Inferior parietal cortex (tissue), 1 donor: ENCODE measurements around the gene RTN4R.

Experiments
- DNase-seq: peaks from one replicate; pipeline ENCODE4 v3.0.0-alpha.2; 2016; ENCODE audit errors: extremely low spot score

The RTN4R gene

DNA sequence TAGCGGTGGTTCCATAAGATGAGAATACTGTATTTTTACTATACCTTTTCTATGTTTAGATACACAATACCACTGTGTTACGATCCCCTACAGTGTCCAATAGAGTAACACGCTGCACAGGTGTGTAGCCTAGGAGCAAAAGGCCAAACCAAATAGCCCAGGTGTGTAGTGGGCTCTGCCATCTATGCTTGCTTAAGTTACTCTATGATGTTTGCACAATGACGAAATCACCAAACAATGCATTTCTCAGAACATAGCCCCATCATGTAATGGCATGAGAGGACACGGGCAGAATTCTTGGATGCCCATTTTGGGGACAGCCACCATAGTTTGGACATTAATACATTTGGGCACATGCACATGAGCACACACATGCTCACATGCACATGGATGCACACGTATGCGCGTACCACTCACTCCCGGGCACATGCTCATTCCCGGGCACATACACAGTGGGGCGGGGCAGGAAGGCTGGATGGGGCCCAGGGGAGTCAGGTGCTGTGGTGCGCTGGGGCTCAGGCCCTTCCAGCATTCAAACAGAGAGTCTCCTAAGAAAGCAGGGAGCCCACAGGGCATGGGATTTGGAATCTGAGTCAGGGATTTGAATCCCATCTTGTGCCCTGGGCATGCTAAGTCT lies 51.1 kb downstream of the RTN4R start:
- no peak for DNase-seq

DNA sequence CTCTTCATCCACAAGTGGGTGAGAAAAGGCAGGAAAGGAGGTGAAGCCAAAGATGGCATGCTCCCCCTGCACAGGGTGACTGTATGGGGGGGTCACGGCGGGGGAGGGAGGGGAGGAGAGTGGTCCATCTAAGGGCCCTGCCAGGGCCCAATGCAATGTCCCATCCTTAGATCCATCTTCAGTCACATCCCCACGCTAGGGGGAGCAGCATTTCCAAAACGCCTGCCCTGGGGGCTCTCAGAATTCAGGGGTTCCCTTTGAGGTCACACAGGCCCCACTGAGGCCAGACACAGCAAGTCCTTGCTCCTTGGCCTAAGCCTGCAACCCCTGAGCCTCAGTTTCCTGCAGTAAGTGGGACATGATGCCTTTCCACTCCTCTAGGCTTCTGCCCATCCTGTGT lies 52.4 kb downstream of the RTN4R start:
- DNase-seq = no peak

DNA sequence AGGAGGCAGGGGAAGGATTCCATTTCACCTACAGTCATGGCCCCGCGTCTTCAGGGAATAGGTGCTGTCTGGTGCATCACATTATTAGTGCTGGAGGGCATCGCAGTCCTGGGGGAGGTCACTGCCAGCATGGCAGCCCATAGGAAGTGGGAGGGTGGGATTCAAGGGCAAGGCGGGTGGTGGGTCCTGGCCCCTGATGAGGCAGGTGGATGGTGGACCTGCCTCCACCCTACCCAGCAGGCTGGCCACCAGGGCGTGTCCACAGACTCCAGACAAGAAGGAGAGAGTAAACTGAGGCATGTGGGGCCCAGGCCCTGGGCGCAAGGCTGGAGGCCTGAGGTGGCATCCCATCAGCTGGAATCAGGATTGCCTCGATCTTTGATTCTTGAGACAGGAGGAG lies 53.3 kb downstream of the RTN4R start:
- DNase-seq = no peak

DNA sequence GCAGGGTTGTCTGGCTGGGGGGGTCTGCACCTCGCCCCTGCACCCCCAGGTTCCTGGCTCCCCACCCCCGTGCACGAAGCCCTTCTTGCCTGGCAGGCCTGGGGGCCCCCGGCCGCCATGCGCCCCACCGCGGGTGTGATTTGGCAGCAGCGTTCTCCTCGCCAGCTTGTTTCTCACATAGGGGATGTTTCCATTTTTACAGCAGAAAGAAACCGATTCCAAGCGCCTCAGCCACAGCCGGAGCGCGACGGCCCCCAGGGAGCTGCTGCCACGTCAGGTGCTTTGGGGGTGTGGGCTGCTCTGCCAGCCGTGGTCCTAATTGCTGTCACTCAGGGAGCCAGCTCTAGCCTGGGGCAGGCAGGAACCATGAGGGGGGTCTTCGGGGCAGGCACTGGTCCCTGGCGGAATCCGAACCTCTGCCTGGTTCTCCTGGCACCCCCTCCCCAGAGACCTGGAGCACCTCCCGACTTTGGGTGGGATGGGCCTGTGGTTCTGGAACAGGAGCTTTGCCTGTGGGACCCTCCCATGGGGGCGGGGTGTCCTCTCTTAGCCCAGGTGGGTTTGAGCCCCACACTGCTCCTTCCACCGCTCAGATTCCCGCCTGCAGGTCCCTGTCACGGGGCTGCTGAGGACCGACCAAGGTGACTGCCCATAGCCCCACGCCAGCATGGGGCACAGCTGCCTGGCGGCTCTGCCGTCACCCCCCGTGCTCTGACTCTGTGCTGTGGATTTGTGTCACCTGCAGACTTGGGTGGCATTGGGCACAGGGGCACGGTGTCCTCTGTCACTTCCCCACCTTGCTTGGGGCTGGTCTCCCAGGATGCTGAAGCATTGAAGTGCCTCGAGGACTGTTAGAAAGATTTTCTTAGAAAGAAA lies 54.0 kb downstream of the RTN4R start:
- DNase-seq = no peak

DNA sequence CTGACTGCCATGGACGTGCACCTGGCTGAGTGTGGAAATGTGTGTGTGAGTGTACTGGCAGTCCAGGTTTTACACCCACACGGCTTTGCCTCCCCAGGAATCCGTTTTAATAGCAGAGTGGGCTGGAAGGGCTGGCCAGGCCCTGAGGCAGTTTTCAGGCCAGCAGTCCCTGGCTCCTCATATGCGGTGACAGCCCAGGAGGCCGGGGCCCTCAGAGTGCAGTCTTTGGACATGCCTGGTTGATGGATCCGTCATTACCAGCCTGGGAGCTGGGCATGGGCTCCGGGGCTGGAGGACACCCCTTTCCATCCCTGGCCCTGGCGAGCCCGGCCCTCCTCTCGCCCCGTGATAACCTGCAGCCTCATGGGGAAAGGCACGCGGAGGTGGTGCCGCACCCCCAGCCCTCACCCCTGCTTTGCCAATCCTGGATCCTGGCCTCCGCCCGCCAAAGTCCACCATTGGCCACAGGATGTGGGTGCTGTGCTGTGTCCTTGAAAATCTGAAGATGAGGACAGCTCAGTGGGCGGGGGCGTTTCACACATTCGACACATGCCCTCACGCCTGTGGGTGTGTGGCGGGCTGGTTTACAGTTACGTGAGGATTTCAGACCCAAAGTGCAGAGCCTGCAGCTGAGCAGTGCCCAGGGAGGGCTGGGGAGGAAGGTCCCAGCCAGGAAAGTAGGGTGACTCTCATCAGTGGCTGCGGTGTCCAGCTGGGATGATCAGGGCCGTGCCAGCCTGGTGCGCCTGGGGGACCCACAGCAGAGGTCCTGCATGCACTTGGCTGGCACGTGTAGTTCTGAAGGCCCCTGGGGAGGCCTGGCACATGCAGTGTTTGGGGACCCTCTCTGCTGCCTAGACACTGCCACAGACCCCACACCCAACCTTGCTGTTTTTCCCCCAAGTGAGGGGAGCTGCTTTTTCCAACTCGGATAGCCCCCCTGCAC lies 55.1 kb downstream of the RTN4R start:
- peak; percentile 25 for DNase-seq

GRCh38 chr22:20211997-20212753 lies 55.9 kb downstream of the RTN4R start:
- DNase-seq = no peak

GRCh38 chr22:20211409-20211996 lies 56.6 kb downstream of the RTN4R start:
- no peak for DNase-seq

GRCh38 chr22:20210473-20211059 lies 57.6 kb downstream of the RTN4R start:
- no peak for DNase-seq

GRCh38 chr22:20209761-20210250 lies 58.3 kb downstream of the RTN4R start:
- DNase-seq = no peak

GRCh38 chr22:20208713-20209310 lies 59.3 kb downstream of the RTN4R start:
- DNase-seq = no peak

- DNase-seq = no peak
Observed at GRCh38 chr22:20207277-20208025, 60.7 kb downstream of the RTN4R start.

DNA sequence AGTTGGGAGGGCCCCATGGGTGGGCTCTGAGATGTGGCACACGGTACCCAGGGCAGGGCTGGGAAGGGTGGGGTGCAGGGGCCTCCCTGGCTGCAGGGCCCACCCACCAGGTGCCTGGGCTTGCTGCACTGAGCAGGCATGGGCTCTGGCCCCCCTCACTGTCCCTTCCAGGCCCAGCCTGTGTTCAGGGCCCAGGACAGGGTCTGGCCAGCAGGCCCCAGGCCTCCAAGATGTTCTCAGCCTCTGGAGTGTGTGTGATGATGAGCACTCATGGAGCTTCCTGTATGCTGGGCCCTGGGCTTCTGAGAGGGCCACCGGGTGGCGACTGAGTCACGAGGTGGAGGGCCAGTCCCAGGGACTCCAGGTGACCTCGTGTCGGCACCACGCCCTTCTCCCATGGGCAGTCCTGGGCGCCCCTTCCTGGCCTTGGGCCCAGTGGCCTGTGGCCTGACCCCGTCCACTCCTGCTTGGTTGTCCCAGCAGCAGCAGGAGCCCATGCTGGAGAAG lies 61.4 kb downstream of the RTN4R start:
- no peak for DNase-seq

- DNase-seq = peak; percentile 68
Observed at GRCh38 chr22:20205964-20206708, 62.0 kb downstream of the RTN4R start.

DNA sequence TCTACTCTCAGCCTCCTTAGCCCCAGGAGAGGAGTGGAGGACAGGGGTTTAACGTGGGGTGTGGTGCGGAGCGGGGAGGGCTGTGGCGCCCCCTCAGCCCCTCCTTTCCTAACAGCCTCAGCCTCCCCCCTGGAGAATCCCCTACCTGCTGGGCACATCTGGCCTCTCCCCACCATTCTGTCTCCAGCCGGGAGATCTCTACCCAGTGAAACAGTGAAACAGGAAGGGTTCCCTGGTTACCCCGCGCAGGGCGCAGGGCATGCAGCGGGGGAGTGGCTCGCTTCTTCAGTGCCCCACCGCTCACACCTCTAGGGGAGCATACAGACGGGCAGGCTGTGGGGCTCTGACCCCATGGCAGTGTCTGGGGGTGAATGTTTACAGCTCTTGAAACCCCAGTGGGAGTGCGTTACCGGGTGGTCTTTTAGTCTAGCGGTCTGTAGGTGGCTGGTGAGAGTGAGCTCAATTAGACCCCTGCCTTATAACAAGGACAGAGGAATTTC lies 62.6 kb downstream of the RTN4R start:
- DNase-seq = no peak

GRCh38 chr22:20204806-20205205 lies 63.3 kb downstream of the RTN4R start:
- DNase-seq = no peak

DNA sequence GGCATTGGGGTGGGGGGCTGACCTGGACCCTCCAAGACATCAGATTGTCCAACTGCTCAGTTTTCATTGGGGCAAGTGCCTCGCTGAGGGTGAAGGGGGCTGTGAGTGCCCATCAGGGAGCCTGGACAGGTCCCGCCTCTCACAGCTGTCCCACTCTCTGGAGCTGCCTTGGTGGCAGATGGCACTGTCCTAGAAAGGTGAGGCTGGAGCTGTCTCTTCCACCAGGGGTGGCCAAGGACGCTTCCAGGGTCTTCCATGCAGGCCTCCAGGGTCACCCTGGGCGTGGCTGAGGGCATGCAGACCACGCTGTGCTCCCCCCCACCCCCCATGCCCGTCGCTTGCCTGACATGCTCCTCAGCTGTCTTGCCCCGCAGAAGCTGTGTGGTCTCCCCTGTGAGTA lies 63.8 kb downstream of the RTN4R start:
- no peak for DNase-seq

- no peak for DNase-seq
Observed at GRCh38 chr22:20203552-20204201, 64.4 kb downstream of the RTN4R start.

GRCh38 chr22:20203142-20203551 lies 65.0 kb downstream of the RTN4R start:
- no peak for DNase-seq
